Measurements from ENCODE around the gene EEA1.

DNA sequence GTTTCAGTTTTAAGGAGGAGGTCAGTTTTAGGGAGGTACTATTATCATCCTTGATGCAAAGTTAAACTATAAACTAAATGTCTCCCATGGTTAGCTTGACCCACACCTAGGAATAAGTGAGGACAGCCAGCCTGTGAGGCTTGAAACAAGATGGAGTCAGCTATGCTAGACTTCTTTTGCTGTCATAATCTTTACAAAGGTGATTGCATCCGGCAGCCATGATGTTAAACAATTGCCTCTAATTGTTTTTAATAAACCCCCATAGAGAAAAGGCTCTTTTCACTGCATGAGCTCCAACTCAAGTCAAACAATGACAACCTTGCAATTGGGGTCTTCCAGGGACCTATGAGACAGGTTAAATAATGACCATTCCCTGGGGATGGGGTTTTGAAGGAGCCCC, 45.7 kb upstream of the EEA1 start:
- TF ChIP-seq POLR2AphosphoS5 (IDR thresholded peaks at IDR 0.05; ENCODE audit: low read depth, low read length) (no peak), POLR2A (IDR thresholded peaks at IDR 0.05; ENCODE audit: low read depth, low read length) (no peak)
